ENCODE data around the gene NOPCHAP1. TPM values are rescaled to one million over a fixed set of nuclear protein-coding genes. Genes with fewer than 3 reads are reported as not detected.

The NOPCHAP1 gene
- total RNA-seq, 1 experiment from 2014 or later: 49.3 TPM

GRCh38 chr12:105026411-105026810 lies 40.3 kb downstream of the NOPCHAP1 start:
- H2BK5ac ChIP-seq (ENCODE audit: insufficient read length, low read length): no peak overlapping the region
- H3K27ac ChIP-seq (ENCODE audit: insufficient read length, low read depth, low read length): no peak overlapping the region
- no peak overlapping the region for H3K4ac ChIP-seq (ENCODE audit: low read depth, low read length)
- TF ChIP-seq, protein P1, sequence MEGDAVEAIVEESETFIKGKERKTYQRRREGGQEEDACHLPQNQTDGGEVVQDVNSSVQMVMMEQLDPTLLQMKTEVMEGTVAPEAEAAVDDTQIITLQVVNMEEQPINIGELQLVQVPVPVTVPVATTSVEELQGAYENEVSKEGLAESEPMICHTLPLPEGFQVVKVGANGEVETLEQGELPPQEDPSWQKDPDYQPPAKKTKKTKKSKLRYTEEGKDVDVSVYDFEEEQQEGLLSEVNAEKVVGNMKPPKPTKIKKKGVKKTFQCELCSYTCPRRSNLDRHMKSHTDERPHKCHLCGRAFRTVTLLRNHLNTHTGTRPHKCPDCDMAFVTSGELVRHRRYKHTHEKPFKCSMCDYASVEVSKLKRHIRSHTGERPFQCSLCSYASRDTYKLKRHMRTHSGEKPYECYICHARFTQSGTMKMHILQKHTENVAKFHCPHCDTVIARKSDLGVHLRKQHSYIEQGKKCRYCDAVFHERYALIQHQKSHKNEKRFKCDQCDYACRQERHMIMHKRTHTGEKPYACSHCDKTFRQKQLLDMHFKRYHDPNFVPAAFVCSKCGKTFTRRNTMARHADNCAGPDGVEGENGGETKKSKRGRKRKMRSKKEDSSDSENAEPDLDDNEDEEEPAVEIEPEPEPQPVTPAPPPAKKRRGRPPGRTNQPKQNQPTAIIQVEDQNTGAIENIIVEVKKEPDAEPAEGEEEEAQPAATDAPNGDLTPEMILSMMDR (conservative IDR thresholded peaks at IDR 0.05): no peak
- no peak overlapping the region for H3K4me2 ChIP-seq (ENCODE audit: insufficient read depth, insufficient read length, low read length)
- no peak overlapping the region for H4K91ac ChIP-seq (ENCODE audit: insufficient read length, low read depth, low read length)
- no peak overlapping the region for H3K56ac ChIP-seq (ENCODE audit: insufficient read length, low read depth, low read length)
- H2BK12ac ChIP-seq (ENCODE audit: insufficient read length, low read depth, low read length): no peak overlapping the region
- no peak overlapping the region for H3K14ac ChIP-seq (ENCODE audit: insufficient read depth, low read length)
- no peak overlapping the region for H3K4me3 Mint-ChIP-seq
- no peaks in the 10 kb centered on the region for H4K20me1 ChIP-seq (ENCODE audit: control insufficient read depth, insufficient read depth, insufficient read length)
- no peak overlapping the region for H2AFZ ChIP-seq (ENCODE audit: low read length)
- H4K5ac ChIP-seq (ENCODE audit: insufficient read length, low read depth, low read length): no peak overlapping the region
- no peaks in the 10 kb centered on the region for H3K9me3 ChIP-seq (ENCODE audit: control insufficient read depth, low read depth, low read length)
- H3K36me3 Mint-ChIP-seq (ENCODE audit: insufficient read depth in 1 of 3, low read depth in 3 of 3): no peaks in the 10 kb centered on the region; a peak in 1 of 7 replicates
- no peak for DNase-seq
- H3K27me3 ChIP-seq (ENCODE audit: insufficient read depth, low read length): no peaks in the 10 kb centered on the region
- no peaks in the 10 kb centered on the region for H3K4me1 Mint-ChIP-seq
- no peaks in the 10 kb centered on the region for H3K23me2 ChIP-seq (ENCODE audit: insufficient read length, low read depth, low read length, poor library complexity, severe bottlenecking)
- no peak overlapping the region for H3K27ac Mint-ChIP-seq
- no peaks in the 10 kb centered on the region for H3K79me1 ChIP-seq (ENCODE audit: insufficient read depth, low read depth, low read length, poor library complexity, severe bottlenecking)
- no peaks in the 10 kb centered on the region for H3K79me2 ChIP-seq (ENCODE audit: insufficient read depth, low read length)
- H4K8ac ChIP-seq (replicated peaks; ENCODE audit: insufficient read length, low read depth, low read length): no peak overlapping the region
- no peak overlapping the region for H2BK120ac ChIP-seq (ENCODE audit: low read depth, low read length, poor library complexity, severe bottlenecking)
- no peak overlapping the region for H3K23ac ChIP-seq (ENCODE audit: insufficient read length, low read depth, low read length)
- WGBS (ENCODE audit: extremely low coverage, insufficient read length, low lambda C conversion rate): no CpG with 5 or more reads among the region's 4 CpGs
- no peaks in the 10 kb centered on the region for H3K4me1 ChIP-seq (ENCODE audit: insufficient read depth, low read length)
- H3T11ph ChIP-seq (ENCODE audit: low read length): no peak overlapping the region
- no peaks in the 10 kb centered on the region for H3K27me3 Mint-ChIP-seq (ENCODE audit: low read depth)
- H2BK15ac ChIP-seq (ENCODE audit: low read depth, low read length): no peak overlapping the region
- H3K18ac ChIP-seq (ENCODE audit: insufficient read length, low read depth, low read length): no peak overlapping the region
- no peak overlapping the region for H3K9ac ChIP-seq (ENCODE audit: extremely low read depth, insufficient read length, low read length)
- H2AK5ac ChIP-seq (ENCODE audit: insufficient read length, low read length): no peak overlapping the region
- no peaks in the 10 kb centered on the region for H3K9me3 Mint-ChIP-seq
- H2BK20ac ChIP-seq (ENCODE audit: low read depth, low read length, poor library complexity, severe bottlenecking): no peak overlapping the region

Measured in H9 (cell line).